22Rv1 (cell line): ENCODE data around the gene PIAS4.

ENCODE experiments used
- CTCF ChIP-seq: fragments of 450-650 bp; IDR thresholded peaks from 2 replicates; pipeline ENCODE4 v1.5.1; 2017; ENCODE audit warnings: mild to moderate bottlenecking
- ZFX ChIP-seq: fragments of 450-650 bp; IDR thresholded peaks from 2 replicates; pipeline ENCODE4 v1.6.1; 2017; ENCODE audit warnings: antibody characterized with exemption, borderline replicate concordance

- TF ChIP-seq CTCF (no peak), ZFX (no peak)
Measured at GRCh38 chr19:4036576-4037300, 29.2 kb downstream of the PIAS4 start.
